Measurements from ENCODE around the gene THAP3. TPM values are rescaled to one million over a fixed set of nuclear protein-coding genes. Genes with fewer than 3 reads are reported as not detected.
"Not testable (repeated sequence)": the region's sequence is repeated elsewhere in the genome, so short reads cannot be mapped to it uniquely, and the experiment has no call there.

Gene THAP3
- total RNA-seq, 4 donors from 2014 or later: 20.1 to 26.9 (median 23.4) TPM

GRCh38 chr1:6594977-6595740, 29.5 kb upstream of the THAP3 start:
- H3K4me3 ChIP-seq (ENCODE audit: low read depth, poor library complexity, severe bottlenecking): no peak overlapping the region
- WGBS, 2 donors: 85 to 89% methylated on average over 11 of the region's 11 CpGs
- no peak for TF ChIP-seq CTCF (IDR thresholded peaks at IDR 0.05)
- TF ChIP-seq POLR2A (IDR thresholded peaks at IDR 0.05): no peak
- DNase-seq (ENCODE audit: low spot score in 2 of 2): no peak
- intact Hi-C loops (cut with DNase I; ENCODE audit: low total_unique reads): no loop called here

GRCh38 chr1:6596351-6596750, 28.3 kb upstream of the THAP3 start:
- H3K4me3 ChIP-seq (ENCODE audit: low read depth, poor library complexity, severe bottlenecking): no peak overlapping the region
- no peak for TF ChIP-seq CTCF (IDR thresholded peaks at IDR 0.05)
- no peak for TF ChIP-seq POLR2A (IDR thresholded peaks at IDR 0.05)
- no peak for DNase-seq (ENCODE audit: low spot score in 2 of 2)
- intact Hi-C loops (cut with DNase I; ENCODE audit: low total_unique reads): no loop called here
- 52 to 54% methylated on average over 7 of the region's 7 CpGs for WGBS, 2 donors

GRCh38 chr1:6596886-6597776, 27.5 kb upstream of the THAP3 start:
- intact Hi-C loops (cut with DNase I; ENCODE audit: low total_unique reads): no loop called here
- TF ChIP-seq CTCF (IDR thresholded peaks at IDR 0.05) (no peak), POLR2A (IDR thresholded peaks at IDR 0.05) (no peak)
- no peak overlapping the region for H3K4me3 ChIP-seq (ENCODE audit: low read depth, poor library complexity, severe bottlenecking)
- WGBS, 2 donors: 75 to 80% methylated on average over 14 to 15 of the region's 15 CpGs
- no peak for DNase-seq (ENCODE audit: low spot score in 2 of 2)

GRCh38 chr1:6597777-6598131, 26.9 kb upstream of the THAP3 start:
- TF ChIP-seq POLR2A (IDR thresholded peaks at IDR 0.05) (no peak), CTCF (IDR thresholded peaks at IDR 0.05) (no peak)
- H3K4me3 ChIP-seq (ENCODE audit: low read depth, poor library complexity, severe bottlenecking): no peak overlapping the region
- WGBS, 2 donors: 51 to 64% methylated on average over 6 of the region's 6 CpGs
- no peak for DNase-seq (ENCODE audit: low spot score in 2 of 2)
- intact Hi-C loops (cut with DNase I; ENCODE audit: low total_unique reads): no loop called here

DNA sequence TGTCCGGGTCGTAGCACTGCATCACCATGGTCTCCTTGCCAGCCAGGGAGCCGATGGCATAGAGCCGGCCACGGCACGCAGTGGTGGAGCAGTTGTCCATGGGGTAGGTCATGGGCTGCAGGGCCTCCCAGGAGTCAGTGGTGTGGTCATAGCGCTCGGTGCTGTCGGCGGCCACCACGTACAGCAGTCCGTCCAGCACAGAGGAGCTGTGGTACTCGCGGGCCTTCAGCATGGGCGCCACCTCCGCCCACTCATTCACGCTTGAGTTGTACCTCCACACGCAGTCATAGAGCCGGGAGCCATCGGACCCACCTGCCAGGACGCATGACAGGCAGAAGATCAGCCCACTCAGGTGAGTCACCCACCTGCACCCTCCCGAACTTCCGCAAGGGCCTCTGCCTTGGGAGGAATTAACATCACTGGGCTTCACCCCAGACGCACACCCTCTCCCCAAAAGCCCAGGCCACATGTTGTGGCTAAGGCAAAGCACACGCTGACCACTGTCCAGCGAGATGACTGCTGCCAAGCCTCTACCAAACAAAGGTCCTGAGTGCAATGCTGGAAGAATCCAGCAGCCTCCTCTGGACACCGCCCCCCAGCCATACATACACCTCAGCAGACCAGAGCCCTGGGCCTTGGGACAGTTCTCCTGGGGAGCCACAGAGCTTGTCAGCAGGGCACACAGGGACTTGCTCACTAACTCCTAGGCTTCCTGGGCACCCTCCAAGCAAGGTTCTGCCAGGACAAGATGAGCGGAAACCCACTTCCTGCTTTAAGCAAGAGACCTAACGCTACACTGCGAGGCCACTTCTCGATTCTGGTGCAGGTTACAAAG, 25.3 kb upstream of the THAP3 start:
- WGBS, 2 donors: 33 to 57% methylated on average over 20 to 23 of the region's 31 CpGs
- H3K4me3 ChIP-seq (ENCODE audit: low read depth, poor library complexity, severe bottlenecking): no peak overlapping the region
- intact Hi-C loops (cut with DNase I; ENCODE audit: low total_unique reads): no loop called here

DNA sequence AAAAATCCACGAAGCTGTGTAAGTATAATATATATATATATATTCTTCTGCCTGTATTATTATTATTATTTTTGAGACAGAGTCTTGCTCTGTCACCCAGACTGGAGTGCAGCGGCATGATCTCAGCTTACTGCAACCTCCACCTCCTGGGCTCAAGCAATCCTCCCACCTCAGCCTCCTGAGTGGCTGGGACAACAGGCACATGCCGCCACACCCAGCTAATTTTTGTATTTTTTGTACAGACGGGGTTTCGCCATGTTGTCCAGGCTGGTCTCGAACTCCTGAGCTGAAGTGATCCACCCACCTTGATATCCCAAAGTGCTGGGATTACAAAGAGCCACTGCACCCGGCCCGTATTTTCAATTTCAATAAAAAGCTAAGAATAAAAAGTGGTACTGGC, 24.7 kb upstream of the THAP3 start:
- DNase-seq (ENCODE audit: low spot score in 2 of 2); intact Hi-C loops (cut with DNase I; ENCODE audit: low total_unique reads); H3K4me3 ChIP-seq (ENCODE audit: low read depth, poor library complexity, severe bottlenecking): not testable (repeated sequence)
- 25 to 30% methylated on average over 8 of the region's 8 CpGs for WGBS, 2 donors

More for the DNA sequence above, 25.3 kb upstream of the THAP3 start:
- TF ChIP-seq CTCF (IDR thresholded peaks at IDR 0.05) (no peak), POLR2A (IDR thresholded peaks at IDR 0.05) (no peak)
- peak in 1 of 2 donors; percentile 87 for DNase-seq (ENCODE audit: low spot score in 2 of 2)

All from lower leg skin (tissue), 4 donors.